Epithelial cell of proximal tubule (primary cell): ENCODE data around the gene ATRIP. TPM values are rescaled to one million over a fixed set of nuclear protein-coding genes. Genes with fewer than 3 reads are reported as not detected.
"Not testable (repeated sequence)": the region's sequence is repeated elsewhere in the genome, so short reads cannot be mapped to it uniquely, and the experiment has no call there.

Experiments
- DNase-seq: peaks from one replicate; pipeline ENCODE4 v3.0.0-alpha.2; 2011; ENCODE audit warnings: low read depth
- H3K4me3 ChIP-seq: 2 replicates; pipeline ENCODE4 v1.5.1; 2011; ENCODE audit warnings: low read depth, mild to moderate bottlenecking, low read length
- CTCF ChIP-seq: conservative IDR thresholded peaks from 2 replicates; pipeline ENCODE4 v1.5.1; 2012; ENCODE audit warnings: low read depth, mild to moderate bottlenecking, low read length
- total RNA-seq: library from RNA; depleted of rRNA; stranded (reverse); fragments of >200 nt; gene quantifications from 2 replicates; pipeline ENCODE4 v1.2.3, GENCODE V29; 2015

ATRIP gene
- total RNA-seq, 1 donor from 2014 or later, result 5.9 TPM

- DNase-seq, result no peak
Measured at GRCh38 chr3:48477959-48478520, 31.5 kb downstream of the ATRIP start.

GRCh38 chr3:48478626-48479555, 32.4 kb downstream of the ATRIP start:
- DNase-seq, result no peak
- TF ChIP-seq CTCF, result no peak
- no peak overlapping the region for H3K4me3 ChIP-seq

More at GRCh38 chr3:48477959-48478520, 31.5 kb downstream of the ATRIP start:
- no peak for TF ChIP-seq CTCF
- no peak overlapping the region for H3K4me3 ChIP-seq

GRCh38 chr3:48480891-48481290, 34.4 kb downstream of the ATRIP start:
- H3K4me3 ChIP-seq, DNase-seq: not testable (repeated sequence)

GRCh38 chr3:48482822-48483221, 36.3 kb downstream of the ATRIP start:
- DNase-seq, result not testable (repeated sequence)

GRCh38 chr3:48486952-48487351, 40.4 kb downstream of the ATRIP start:
- H3K4me3 ChIP-seq, result no peak overlapping the region
- no peak for DNase-seq
- TF ChIP-seq CTCF, result no peak

More at GRCh38 chr3:48482822-48483221, 36.3 kb downstream of the ATRIP start:
- H3K4me3 ChIP-seq, result not testable (repeated sequence)

GRCh38 chr3:48492461-48493202, 46.1 kb downstream of the ATRIP start:
- TF ChIP-seq CTCF, result no peak
- no peak for DNase-seq
- H3K4me3 ChIP-seq, result no peak overlapping the region

- no peak overlapping the region for H3K4me3 ChIP-seq
- no peak for TF ChIP-seq CTCF
- no peak for DNase-seq
Measured at GRCh38 chr3:48493203-48493501, 46.6 kb downstream of the ATRIP start.

- no peak for DNase-seq
- no peak for TF ChIP-seq CTCF
- H3K4me3 ChIP-seq, result no peak overlapping the region
Measured at GRCh38 chr3:48500656-48501055, 54.1 kb downstream of the ATRIP start.
